ENCODE measurements around the gene EPB41L1. TPM values are rescaled to one million over a fixed set of nuclear protein-coding genes. Genes with fewer than 3 reads are reported as not detected.

The EPB41L1 gene
- total RNA-seq, 1 experiment from 2014 or later: 7.4 TPM

GRCh38 chr20:36184816-36185776 is 30.6 kb downstream of the EPB41L1 start:
- no peak for DNase-seq (ENCODE audit: extremely low read depth, low read depth)

DNA sequence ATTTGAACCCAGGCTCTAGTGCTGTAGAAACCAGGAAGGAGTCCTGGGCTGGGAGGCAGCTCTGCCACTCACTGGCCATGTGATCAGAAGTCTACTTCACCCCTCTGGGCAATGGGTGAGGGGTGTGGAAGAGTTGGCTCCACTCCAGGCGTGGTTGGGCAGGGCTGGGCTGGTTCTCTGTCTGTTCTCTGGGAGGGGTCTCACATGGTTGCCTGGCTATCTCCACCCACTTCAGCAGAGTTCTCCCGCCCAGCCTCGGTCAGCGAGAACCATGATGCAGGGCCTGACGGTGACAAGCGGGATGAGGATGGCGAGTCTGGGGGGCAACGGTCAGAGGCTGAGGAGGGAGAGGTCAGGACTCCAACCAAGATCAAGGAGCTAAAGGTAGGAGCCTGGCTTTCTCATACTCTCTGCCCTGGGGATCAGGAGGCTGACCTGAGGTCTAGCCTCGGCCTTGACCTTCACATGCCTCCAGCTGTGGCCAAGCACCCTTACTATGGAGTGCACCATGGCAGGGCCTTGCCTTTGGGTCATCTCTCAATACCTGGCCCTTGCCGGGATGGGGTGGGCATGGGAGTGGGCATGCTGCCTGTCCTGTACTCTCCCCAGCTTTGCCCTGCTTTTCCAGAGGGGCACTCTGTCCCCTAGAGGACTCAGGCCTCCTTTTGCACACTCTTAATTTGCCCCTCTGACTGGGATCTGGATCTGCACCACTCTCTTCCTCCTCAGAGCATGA is 39.6 kb downstream of the EPB41L1 start:
- no peak for DNase-seq (ENCODE audit: extremely low read depth, low read depth)

- DNase-seq (ENCODE audit: extremely low read depth, low read depth): no peak
Measured at GRCh38 chr20:36196676-36197075, 42.1 kb downstream of the EPB41L1 start.

DNA sequence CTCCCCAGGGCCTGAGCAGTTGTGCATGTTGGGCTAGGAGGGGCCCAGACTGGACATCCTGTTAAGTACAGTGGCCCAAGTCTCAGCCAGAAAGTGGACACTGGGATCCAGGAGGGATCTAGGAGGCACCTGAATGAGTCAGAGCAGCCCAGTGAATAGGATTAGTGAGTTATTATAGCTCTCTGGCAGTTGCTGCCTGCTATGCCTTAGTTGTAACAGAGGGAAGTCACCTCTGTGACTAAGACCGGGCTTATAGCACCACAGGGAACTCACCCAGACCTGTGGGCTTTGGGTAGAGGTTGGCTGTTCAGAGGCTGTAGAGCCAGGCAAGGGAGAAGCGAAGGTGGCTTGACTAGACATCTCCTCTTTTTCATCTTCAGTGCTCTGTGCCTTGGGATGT is 42.7 kb downstream of the EPB41L1 start:
- no peak for DNase-seq (ENCODE audit: extremely low read depth, low read depth)

DNA sequence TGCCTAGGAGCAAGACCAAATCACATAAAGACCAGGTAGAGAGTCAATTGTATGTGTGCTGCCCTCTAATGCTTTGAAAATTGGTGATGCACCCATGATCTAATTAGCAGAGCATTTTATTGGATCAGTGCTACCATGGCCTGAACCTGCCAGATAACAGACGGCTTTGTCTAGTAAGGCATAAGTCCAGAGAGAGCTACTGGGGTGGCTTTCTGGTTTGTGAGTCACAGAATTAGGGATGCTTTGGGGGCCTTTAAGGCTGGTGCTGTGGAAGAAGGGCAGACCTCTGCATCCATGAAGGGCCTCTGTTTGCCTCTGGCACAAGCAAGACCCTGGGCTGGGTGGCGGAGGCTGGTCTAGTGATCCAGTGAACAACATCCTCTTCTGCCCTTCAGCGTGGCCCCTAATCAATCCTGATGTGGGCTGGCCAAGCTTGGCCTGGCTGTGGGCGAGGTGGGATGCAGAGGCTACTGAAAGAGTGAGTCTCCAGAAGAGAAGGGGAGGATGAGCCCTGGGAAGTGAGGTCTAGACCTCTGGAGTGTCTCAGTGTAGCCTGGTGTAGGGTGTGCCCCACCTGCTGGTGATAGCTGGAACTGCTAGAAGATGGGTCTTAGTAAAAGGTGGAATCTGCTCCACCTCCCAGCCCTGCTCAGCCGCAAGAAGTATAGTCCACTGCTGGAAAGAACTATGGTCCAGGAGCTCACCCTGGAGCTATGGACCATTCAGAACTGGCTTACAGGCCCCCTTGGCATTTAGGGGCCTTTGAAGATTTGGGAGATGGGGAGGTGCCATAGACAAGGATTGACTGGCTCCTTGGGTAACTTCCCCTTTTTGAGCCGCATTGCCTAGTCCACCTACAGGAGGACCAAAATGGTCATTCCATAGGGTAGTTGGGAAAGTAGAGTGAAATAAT is 45.1 kb downstream of the EPB41L1 start:
- DNase-seq (ENCODE audit: extremely low read depth, low read depth): peak; percentile 67

GRCh38 chr20:36200451-36200850 is 45.9 kb downstream of the EPB41L1 start:
- no peak for DNase-seq (ENCODE audit: extremely low read depth, low read depth)

DNA sequence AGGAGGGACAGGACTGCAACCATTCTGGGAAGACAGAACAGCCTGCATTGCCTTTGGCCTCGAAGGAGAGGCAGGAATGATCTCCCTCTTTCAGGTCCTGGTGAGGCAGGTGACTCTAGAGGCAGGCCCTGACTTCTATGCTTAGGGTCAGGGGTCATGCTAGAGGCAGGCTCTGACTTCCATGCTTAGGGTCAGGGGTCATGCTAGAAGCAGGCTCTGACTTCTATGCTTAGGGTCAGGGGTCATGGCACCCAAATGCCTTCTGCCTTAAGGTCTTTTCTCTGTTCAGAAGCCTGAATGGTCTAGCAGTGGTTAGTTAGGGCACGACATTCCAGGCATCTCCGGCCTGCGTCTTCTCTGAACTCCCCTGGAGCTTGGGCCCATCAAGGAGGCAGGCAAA is 46.7 kb downstream of the EPB41L1 start:
- no peak for DNase-seq (ENCODE audit: extremely low read depth, low read depth)

DNA sequence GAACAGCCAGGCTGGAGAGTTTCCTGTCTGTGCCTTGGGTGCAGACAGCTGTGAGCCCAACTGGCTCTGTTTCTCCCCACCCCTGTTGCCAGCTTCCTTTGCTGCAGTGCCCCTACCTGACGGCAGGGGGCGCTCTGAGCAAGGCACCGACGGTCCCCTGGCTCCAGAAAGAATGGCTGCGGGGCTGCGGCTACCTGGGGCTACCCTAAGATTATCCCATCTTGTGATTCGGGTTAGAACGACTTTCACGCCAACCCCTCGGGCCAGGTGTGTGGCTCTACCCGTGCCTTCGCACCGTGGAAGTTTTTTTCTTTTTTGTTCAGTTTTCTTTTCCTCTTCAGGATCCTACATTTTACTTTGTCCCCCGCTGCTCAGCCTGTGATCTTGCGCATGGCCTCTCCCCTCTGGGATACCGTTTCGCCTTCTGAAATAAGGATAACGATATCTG is 48.4 kb downstream of the EPB41L1 start:
- DNase-seq (ENCODE audit: extremely low read depth, low read depth): peak; percentile 54

DNA sequence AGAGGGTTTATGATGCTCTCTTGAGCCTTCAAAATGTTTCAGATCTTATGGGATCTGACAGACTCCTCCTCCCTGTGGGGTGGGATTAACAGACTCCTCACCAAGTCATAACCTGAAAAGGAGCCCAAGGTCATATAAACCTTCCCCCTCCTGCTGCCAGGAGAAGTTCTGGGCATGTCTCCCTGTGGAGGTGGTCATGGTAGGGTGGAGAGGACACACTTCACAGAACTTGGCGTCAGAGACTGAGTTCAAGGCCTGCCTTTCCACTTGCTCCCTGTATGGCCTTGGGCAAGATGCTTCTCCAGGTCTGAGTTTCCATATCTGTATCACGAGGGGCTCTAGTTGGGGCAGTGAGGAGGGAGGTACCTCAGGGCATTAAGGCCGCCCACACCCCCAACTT is 49.3 kb downstream of the EPB41L1 start:
- no peak for DNase-seq (ENCODE audit: extremely low read depth, low read depth)

DNA sequence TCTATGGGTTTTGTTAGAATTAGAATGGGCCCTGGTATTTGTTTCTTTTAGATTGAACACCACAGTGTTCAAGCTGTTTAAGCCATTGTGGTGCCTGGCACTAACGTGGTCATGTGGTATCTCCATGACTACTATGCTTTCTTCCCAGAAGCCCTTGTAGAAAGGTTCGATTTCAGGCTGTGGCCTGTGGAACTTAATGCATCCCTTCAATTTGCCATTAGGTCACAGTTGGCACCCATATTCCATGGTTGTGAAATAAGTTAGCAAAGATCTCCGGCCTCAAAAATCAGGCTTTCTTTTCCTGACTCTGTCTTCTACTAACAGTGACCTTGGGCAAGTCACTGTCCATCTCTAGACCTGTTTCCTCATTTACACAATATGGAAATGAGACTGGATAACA is 50.5 kb downstream of the EPB41L1 start:
- no peak for DNase-seq (ENCODE audit: extremely low read depth, low read depth)

DNA sequence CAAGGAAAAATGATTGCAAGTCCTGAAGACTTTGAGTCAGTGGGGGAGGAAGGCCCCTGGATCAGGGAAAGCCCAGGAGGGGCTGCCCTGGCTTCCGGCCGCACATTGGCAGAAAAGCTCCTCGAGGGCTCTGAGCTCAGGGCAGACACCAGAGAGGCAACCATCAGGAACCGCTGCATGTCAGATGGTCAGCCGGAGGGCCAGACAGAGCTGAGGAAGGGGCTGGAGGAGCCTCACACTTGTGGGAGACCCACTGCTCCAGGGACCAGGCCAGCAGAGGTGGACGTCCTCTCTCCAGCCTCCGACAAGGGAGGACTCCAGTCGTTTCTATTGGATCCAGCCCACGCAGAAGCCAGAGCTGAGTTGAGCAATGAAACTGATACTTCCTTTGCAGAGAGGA is 51.5 kb downstream of the EPB41L1 start:
- no peak for DNase-seq (ENCODE audit: extremely low read depth, low read depth)

GRCh38 chr20:36206641-36207040 is 52.1 kb downstream of the EPB41L1 start:
- DNase-seq (ENCODE audit: extremely low read depth, low read depth): no peak

- no peak for DNase-seq (ENCODE audit: extremely low read depth, low read depth)
Measured at GRCh38 chr20:36207602-36208001, 53.1 kb downstream of the EPB41L1 start.

GRCh38 chr20:36208257-36208656 is 53.7 kb downstream of the EPB41L1 start:
- no peak for DNase-seq (ENCODE audit: extremely low read depth, low read depth)

DNA sequence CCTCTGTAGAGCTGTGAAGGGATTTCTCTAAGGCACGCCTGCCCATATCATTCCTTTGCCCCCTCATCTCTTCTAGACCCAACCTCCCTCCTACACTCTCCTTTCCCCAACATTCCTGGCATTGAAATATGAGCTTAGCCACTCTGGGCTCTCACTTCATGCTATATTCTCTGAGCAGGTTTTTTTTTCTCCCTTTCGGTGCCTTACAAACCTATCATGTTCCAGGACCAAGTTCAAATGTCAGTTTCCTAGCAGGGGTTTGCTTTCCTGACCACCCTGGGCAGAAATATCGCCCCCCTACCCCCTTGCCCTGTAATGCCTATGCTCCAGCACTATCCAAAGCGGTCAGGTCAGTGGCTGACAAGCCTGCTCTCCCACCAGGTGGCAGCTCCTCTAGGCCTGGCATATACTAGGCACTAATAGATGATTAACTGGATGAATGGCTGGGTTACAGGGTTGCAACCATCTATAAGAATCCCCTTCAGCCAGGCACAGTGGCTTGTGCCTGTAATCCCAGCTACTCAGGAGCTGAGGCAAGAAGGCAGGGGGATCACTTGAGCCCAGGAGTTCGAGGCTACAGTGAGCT is 56.0 kb downstream of the EPB41L1 start:
- no peak for DNase-seq (ENCODE audit: extremely low read depth, low read depth)

GRCh38 chr20:36213362-36213761 is 58.8 kb downstream of the EPB41L1 start:
- DNase-seq (ENCODE audit: extremely low read depth, low read depth): no peak

DNA sequence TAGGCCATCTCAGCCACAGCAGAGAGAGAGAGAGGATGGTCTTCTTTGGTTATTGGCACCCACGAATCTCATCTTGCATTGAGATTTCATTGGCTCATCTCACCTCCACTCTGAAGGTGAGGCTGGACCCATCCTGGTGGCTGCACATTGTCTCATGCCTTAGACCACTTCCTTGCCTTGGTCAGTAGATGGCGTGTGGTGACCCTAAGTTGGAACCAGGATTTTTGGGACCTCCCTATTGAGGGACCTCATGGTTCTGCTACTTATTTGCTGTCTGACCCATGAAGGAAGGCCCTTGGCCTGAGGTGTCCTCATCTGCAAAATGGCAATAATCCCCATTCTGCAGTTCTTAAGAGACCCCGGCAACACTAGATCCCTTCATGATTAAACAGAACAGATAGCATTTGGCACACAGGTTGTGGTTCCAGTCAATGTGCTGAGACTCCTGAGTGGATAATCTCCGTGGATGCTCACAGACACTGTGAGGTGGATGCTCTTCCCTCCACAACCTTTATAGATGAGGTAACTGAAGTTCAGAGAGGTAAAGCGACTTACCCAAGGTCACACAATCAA is 60.2 kb downstream of the EPB41L1 start:
- DNase-seq (ENCODE audit: extremely low read depth, low read depth): peak; percentile 23

DNA sequence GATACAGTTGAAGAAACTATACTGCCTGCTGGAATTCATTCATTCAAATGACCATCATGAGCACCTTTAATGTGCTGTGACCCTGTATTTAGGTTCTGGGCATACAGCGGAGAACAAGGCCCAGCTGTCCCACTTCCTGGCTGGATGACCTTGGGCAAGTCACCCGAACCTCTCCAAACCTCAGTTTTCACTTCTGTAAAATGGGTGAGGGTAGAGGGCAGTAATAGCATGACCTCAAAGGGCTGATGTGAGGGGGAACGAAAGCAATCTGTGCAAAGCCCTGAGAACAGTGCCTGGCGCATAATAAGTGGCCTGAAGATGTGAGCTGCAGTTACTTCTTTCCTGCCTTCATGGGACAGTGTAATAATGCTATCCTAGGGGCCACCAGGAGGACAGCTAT is 61.2 kb downstream of the EPB41L1 start:
- no peak for DNase-seq (ENCODE audit: extremely low read depth, low read depth)

GRCh38 chr20:36216314-36217025 is 61.9 kb downstream of the EPB41L1 start:
- no peak for DNase-seq (ENCODE audit: extremely low read depth, low read depth)
